Measurements from ENCODE around the gene GCNT3. TPM values are rescaled to one million over a fixed set of nuclear protein-coding genes. Genes with fewer than 3 reads are reported as not detected.

GCNT3 gene
- total and polyA plus RNA-seq, 2 donors (not counting 1 experiment from before 2014, with no cell fraction given), result 0.16 to 0.17 TPM

DNA sequence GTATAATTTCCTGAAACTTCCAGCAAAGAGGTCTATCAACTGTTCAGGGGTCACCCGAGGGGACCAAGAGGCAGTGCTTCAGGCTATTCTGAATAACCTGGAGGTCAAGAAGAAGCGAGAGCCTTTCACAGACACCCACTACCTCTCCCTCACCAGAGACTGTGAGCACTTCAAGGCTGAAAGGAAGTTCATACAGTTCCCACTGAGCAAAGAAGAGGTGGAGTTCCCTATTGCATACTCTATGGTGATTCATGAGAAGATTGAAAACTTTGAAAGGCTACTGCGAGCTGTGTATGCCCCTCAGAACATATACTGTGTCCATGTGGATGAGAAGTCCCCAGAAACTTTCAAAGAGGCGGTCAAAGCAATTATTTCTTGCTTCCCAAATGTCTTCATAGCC, 6.8 kb downstream of the GCNT3 start:
- no peak overlapping the region for H2AFZ ChIP-seq (ENCODE audit: low read length)
- TF ChIP-seq, protein P1, sequence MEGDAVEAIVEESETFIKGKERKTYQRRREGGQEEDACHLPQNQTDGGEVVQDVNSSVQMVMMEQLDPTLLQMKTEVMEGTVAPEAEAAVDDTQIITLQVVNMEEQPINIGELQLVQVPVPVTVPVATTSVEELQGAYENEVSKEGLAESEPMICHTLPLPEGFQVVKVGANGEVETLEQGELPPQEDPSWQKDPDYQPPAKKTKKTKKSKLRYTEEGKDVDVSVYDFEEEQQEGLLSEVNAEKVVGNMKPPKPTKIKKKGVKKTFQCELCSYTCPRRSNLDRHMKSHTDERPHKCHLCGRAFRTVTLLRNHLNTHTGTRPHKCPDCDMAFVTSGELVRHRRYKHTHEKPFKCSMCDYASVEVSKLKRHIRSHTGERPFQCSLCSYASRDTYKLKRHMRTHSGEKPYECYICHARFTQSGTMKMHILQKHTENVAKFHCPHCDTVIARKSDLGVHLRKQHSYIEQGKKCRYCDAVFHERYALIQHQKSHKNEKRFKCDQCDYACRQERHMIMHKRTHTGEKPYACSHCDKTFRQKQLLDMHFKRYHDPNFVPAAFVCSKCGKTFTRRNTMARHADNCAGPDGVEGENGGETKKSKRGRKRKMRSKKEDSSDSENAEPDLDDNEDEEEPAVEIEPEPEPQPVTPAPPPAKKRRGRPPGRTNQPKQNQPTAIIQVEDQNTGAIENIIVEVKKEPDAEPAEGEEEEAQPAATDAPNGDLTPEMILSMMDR (conservative IDR thresholded peaks at IDR 0.05 in 1 of 2, IDR thresholded peaks at IDR 0.05 in 1 of 2; ENCODE audit: low read depth in 1 of 2, low read length in 2 of 2), result no peak
- no peak for TF ChIP-seq EZH2 (IDR thresholded peaks at IDR 0.05; ENCODE audit: low read length, missing control alignments)
- no peaks in the 10 kb centered on the region for H3K36me3 ChIP-seq (ENCODE audit: control insufficient read depth, insufficient read depth, low read length)
- no peaks in the 10 kb centered on the region for H4K20me1 ChIP-seq (ENCODE audit: control insufficient read depth, extremely low read depth, insufficient read depth, low read length)
- DNase-seq (ENCODE audit: low read depth in 2 of 2), result no peak
- H3K79me2 ChIP-seq (ENCODE audit: control insufficient read depth, insufficient read depth, low read length), result no peaks in the 10 kb centered on the region
- H3K4me1 ChIP-seq (ENCODE audit: control insufficient read depth, extremely low read depth, insufficient read depth, low read length), result no peaks in the 10 kb centered on the region
- no peak overlapping the region for H3K9ac ChIP-seq (ENCODE audit: insufficient read depth, low read length)
- no peak overlapping the region for H3K4me3 ChIP-seq (replicated peaks in 1 of 4; ENCODE audit: control extremely low read depth in 1 of 4, insufficient read depth in 1 of 4, low read depth in 3 of 4, low read length in 4 of 4)
- no peak overlapping the region for H3K27ac ChIP-seq (ENCODE audit: insufficient read depth, low read length)
- no peaks in the 10 kb centered on the region for H3K9me3 ChIP-seq (ENCODE audit: control insufficient read depth, insufficient read depth, low read depth, low read length)
- H3K4me2 ChIP-seq (ENCODE audit: extremely low read depth, insufficient read depth, low read length), result no peak overlapping the region
- H3K27me3 ChIP-seq (ENCODE audit: control insufficient read depth, insufficient read depth, low read length), result peaks cover 3% of the 10 kb centered on the region

DNA sequence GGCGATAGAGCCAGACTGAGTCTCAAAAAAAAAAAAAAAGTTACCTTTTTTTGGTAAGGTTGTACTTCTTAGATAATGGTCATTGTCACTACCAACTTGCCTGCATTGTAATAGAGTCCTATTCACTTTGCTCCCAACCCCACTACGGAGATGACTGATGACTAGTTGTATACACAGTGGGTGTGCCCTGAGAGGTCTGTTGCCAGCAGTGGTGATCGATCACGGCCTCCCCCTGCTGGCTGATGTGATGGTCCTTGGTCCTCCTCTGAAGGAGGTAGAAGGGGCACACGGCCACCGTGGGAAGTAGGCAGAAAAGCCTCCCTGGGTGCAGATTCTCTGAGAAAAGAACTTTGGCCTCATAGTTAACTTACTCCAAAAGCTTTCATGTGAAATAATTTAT, 10.7 kb downstream of the GCNT3 start:
- Histone ChIP-seq H2AFZ (ENCODE audit: low read length) (no peak overlapping the region), H3K9me3 (ENCODE audit: control insufficient read depth, insufficient read depth, low read depth, low read length) (no peaks in the 10 kb centered on the region), H3K27ac (ENCODE audit: insufficient read depth, low read length) (no peak overlapping the region), H3K36me3 (ENCODE audit: control insufficient read depth, insufficient read depth, low read length) (no peaks in the 10 kb centered on the region), H3K9ac (ENCODE audit: insufficient read depth, low read length) (no peak overlapping the region), H3K27me3 (ENCODE audit: control insufficient read depth, insufficient read depth, low read length) (peaks cover 8% of the 10 kb centered on the region), H3K4me2 (ENCODE audit: extremely low read depth, insufficient read depth, low read length) (no peak overlapping the region), H3K4me1 (ENCODE audit: control insufficient read depth, extremely low read depth, insufficient read depth, low read length) (no peaks in the 10 kb centered on the region), H3K79me2 (ENCODE audit: control insufficient read depth, insufficient read depth, low read length) (no peaks in the 10 kb centered on the region), H4K20me1 (ENCODE audit: control insufficient read depth, extremely low read depth, insufficient read depth, low read length) (no peaks in the 10 kb centered on the region), H3K4me3 (replicated peaks in 1 of 4; ENCODE audit: control extremely low read depth in 1 of 4, insufficient read depth in 1 of 4, low read depth in 3 of 4, low read length in 4 of 4) (no peak overlapping the region)
- DNase-seq (ENCODE audit: low read depth in 2 of 2), result peak; percentile 27 to 43
- TF ChIP-seq, protein P1 (conservative IDR thresholded peaks at IDR 0.05 in 1 of 2, IDR thresholded peaks at IDR 0.05 in 1 of 2; ENCODE audit: low read depth in 1 of 2, low read length in 2 of 2), result peak; percentile 32 to 36
- no peak for TF ChIP-seq EZH2 (IDR thresholded peaks at IDR 0.05; ENCODE audit: low read length, missing control alignments)

DNA sequence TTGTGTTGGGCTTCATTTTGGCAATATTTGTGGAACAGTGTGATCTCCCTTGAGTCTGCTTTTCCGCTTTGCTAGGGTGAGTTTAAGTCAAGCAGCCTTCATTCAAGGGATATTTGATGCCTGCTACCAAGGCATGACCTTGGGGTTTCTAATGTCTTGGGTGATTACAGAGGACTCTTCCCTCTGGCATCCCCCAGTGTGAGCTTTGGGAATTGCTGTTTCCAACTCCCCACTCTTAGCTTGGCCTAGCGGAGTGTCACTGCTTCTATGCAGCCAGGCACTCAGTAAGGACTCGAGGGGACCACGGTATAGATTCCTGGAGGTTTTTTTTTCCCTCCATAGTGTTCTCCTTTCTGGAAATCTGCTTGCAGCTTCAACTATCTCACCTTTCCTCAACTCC, 21.1 kb downstream of the GCNT3 start:
- no peak overlapping the region for H3K27ac ChIP-seq (ENCODE audit: insufficient read depth, low read length)
- no peaks in the 10 kb centered on the region for H3K27me3 ChIP-seq (ENCODE audit: control insufficient read depth, insufficient read depth, low read length)
- H3K9ac ChIP-seq (ENCODE audit: insufficient read depth, low read length), result no peak overlapping the region
- no peak overlapping the region for H2AFZ ChIP-seq (ENCODE audit: low read length)
- no peak overlapping the region for H3K4me2 ChIP-seq (ENCODE audit: extremely low read depth, insufficient read depth, low read length)
- H3K4me3 ChIP-seq (replicated peaks in 1 of 4; ENCODE audit: control extremely low read depth in 1 of 4, insufficient read depth in 1 of 4, low read depth in 3 of 4, low read length in 4 of 4), result no peak overlapping the region
- no peaks in the 10 kb centered on the region for H3K9me3 ChIP-seq (ENCODE audit: control insufficient read depth, insufficient read depth, low read depth, low read length)
- no peaks in the 10 kb centered on the region for H3K4me1 ChIP-seq (ENCODE audit: control insufficient read depth, extremely low read depth, insufficient read depth, low read length)
- H4K20me1 ChIP-seq (ENCODE audit: control insufficient read depth, extremely low read depth, insufficient read depth, low read length), result no peaks in the 10 kb centered on the region
- H3K79me2 ChIP-seq (ENCODE audit: control insufficient read depth, insufficient read depth, low read length), result no peaks in the 10 kb centered on the region
- TF ChIP-seq, protein P1 (conservative IDR thresholded peaks at IDR 0.05 in 1 of 2, IDR thresholded peaks at IDR 0.05 in 1 of 2; ENCODE audit: low read depth in 1 of 2, low read length in 2 of 2), result peak in 1 of 2 donors; percentile 45
- TF ChIP-seq EZH2 (IDR thresholded peaks at IDR 0.05; ENCODE audit: low read length, missing control alignments), result no peak
- no peak for DNase-seq (ENCODE audit: low read depth in 2 of 2)
- no peaks in the 10 kb centered on the region for H3K36me3 ChIP-seq (ENCODE audit: control insufficient read depth, insufficient read depth, low read length)

Measured in fibroblast of lung (primary cell).